ENCODE data around the gene DCBLD2. TPM values are rescaled to one million over a fixed set of nuclear protein-coding genes. Genes with fewer than 3 reads are reported as not detected.

Gene DCBLD2
- total and polyA plus RNA-seq, 9 of the 15 experiments (the other 6 are each of a cell fraction or from before 2014, with no cell fraction given): 2.7 to 14.6 (median 7.4) TPM

GRCh38 chr3:98918586-98918985, 17.1 kb upstream of the DCBLD2 start:
- ChIA-PET CTCF (ENCODE audit: low intra/inter-chr PET ratio) (no interaction called here), POLR2A (interaction anchor here (0.7 kb wide), 1 partner anchor 657 kb away, joined by 3 read pairs; no protein-coding TSS in a partner anchor)
- H3K4me2 ChIP-seq (ENCODE audit: insufficient read depth, low read length): no peak overlapping the region
- in situ Hi-C loops (cut with MboI): no loop called here
- H3K4me1 ChIP-seq (replicated peaks in 1 of 2; ENCODE audit: control insufficient read depth in 2 of 2, insufficient read depth in 2 of 2, low read length in 2 of 2): no peaks in the 10 kb centered on the region
- TF ChIP-seq RBFOX2 (IDR thresholded peaks at IDR 0.05; ENCODE audit: low read depth, low read length): no peak
- no peak for TF ChIP-seq ZNF507 (tag; conservative IDR thresholded peaks at IDR 0.05)
- TF ChIP-seq EP300 (IDR thresholded peaks at IDR 0.05; ENCODE audit: low read length): no peak
- TF ChIP-seq U2AF1 (optimal IDR thresholded peaks at IDR 0.05; ENCODE audit: low read depth, low read length): no peak
- no peak for TF ChIP-seq ZNF76 (CRISPR knock-in tag; IDR thresholded peaks at IDR 0.05; ENCODE audit: borderline replicate concordance)
- no peak for TF ChIP-seq TOE1 (IDR thresholded peaks at IDR 0.05; ENCODE audit: borderline replicate concordance)
- TF ChIP-seq TOE1 (CRISPR knock-in tag; IDR thresholded peaks at IDR 0.05; ENCODE audit: borderline replicate concordance, low read depth): no peak
- no peak for TF ChIP-seq HNRNPLL (IDR thresholded peaks at IDR 0.05; ENCODE audit: low read depth, low read length, poor library complexity, severe bottlenecking)
- TF ChIP-seq ZNF121 (CRISPR knock-in tag; conservative IDR thresholded peaks at IDR 0.05): no peak
- TF ChIP-seq ZNF232 (CRISPR knock-in tag; IDR thresholded peaks at IDR 0.05): no peak
- TF ChIP-seq ZNF124 (CRISPR knock-in tag; IDR thresholded peaks at IDR 0.05): no peak
- no peak for TF ChIP-seq E2F3 (CRISPR knock-in tag; IDR thresholded peaks at IDR 0.05)
- no peak for TF ChIP-seq ZNF347 (CRISPR knock-in tag; IDR thresholded peaks at IDR 0.05; ENCODE audit: low read depth)
- intact Hi-C loops (cut with micrococcal nuclease): no loop called here
- H4K20me1 ChIP-seq (replicated peaks; ENCODE audit: control insufficient read depth, insufficient read depth, low read length): no peaks in the 10 kb centered on the region
- H3K4me3 ChIP-seq: no peak overlapping the region
- H3K9me1 ChIP-seq (ENCODE audit: control insufficient read depth, insufficient read depth, low read length): no peaks in the 10 kb centered on the region
- no peak overlapping the region for H2AFZ ChIP-seq (ENCODE audit: low read depth, low read length)
- no peaks in the 10 kb centered on the region for H3K79me2 ChIP-seq (ENCODE audit: control insufficient read depth, insufficient read depth, low read length)
- H3K9me3 ChIP-seq (replicated peaks; ENCODE audit: control insufficient read depth, insufficient read depth, low read depth, low read length): no peaks in the 10 kb centered on the region
- no peak for DNase-seq (ENCODE audit: extremely low read depth in 1 of 4, low spot score in 3 of 4)
- H3K9ac ChIP-seq (ENCODE audit: insufficient read depth in 1 of 2, low read depth in 2 of 2, low read length in 2 of 2): no peak overlapping the region
- no peaks in the 10 kb centered on the region; a peak in 1 of 5 replicates for H3K27me3 ChIP-seq (ENCODE audit: control insufficient read depth in 2 of 2, insufficient read depth in 2 of 2, low read length in 2 of 2)
- H3K27ac ChIP-seq (ENCODE audit: extremely low read depth, low read depth, low read length): no peak overlapping the region
- ATAC-seq: no peak
- no peak for FAIRE-seq
- H3K36me3 ChIP-seq (ENCODE audit: control insufficient read depth, insufficient read depth, low read length): no peaks in the 10 kb centered on the region
- no TSS peak for BruUV-seq (replicated peaks)
